Right cardiac atrium (tissue), 5 donors: ENCODE data around the gene TGM2. TPM values are rescaled to one million over a fixed set of nuclear protein-coding genes. Genes with fewer than 3 reads are reported as not detected.
"Not testable (repeated sequence)": the region's sequence is repeated elsewhere in the genome, so short reads cannot be mapped to it uniquely, and the experiment has no call there.

ENCODE experiments used
- ATAC-seq, 2 donors: fragments of 200-7000 bp; cut with Tn5 transposase; one replicate each; pipeline versions ENCODE4 v1.8.0 to v1.9.1; 2020; ENCODE audit warnings: moderate library complexity in 2 of 2, mild to moderate bottlenecking in 1 of 2
- DNase-seq, 3 donors: peaks; one replicate each; pipeline ENCODE4 v3.0.0-alpha.2; 2020
- H3K27ac ChIP-seq: one replicate; pipeline ENCODE4 v1.5.1; 2013; ENCODE audit warnings: mild to moderate bottlenecking, low read length, control low read depth, moderate library complexity
- H3K27me3 ChIP-seq: one replicate; pipeline ENCODE4 v1.6.1; 2013; ENCODE audit not compliant: control insufficient read depth, insufficient read depth
- H3K4me1 ChIP-seq: one replicate; pipeline ENCODE4 v1.6.1; 2013; ENCODE audit warnings: low read length; ENCODE audit not compliant: control insufficient read depth, insufficient read depth
- H3K4me3 ChIP-seq: one replicate; pipeline ENCODE4 v1.5.1; 2013; ENCODE audit warnings: low read length, control low read depth
- H3K9me3 ChIP-seq: one replicate; pipeline ENCODE4 v1.6.1; 2013; ENCODE audit warnings: low read length; ENCODE audit not compliant: control insufficient read depth
- WGBS: extraction: QIAGEN DNeasy Blood & Tissue Kit; methylation state at CpG from one replicate; pipeline ENCODE4 v1.1.7; 2013; 5-methylcytosine and 5-hydroxymethylcytosine counted together
- intact Hi-C, 4 donors: fragments of 100-400 bp; cut with DNase I; formaldehyde crosslinking; loops; one replicate each; pipeline versions ENCODE4 v1.11.0 to v1.14.0; 2022 to 2023
- polyA plus RNA-seq: library from polyadenylated mRNA; stranded (reverse); fragments of 200-250 nt; gene quantifications from one replicate; pipeline ENCODE4 v1.2.3, GENCODE V29; 2013
- total RNA-seq, 4 donors: library from RNA; stranded (reverse); fragmentation: NEBNext Ultra II Directional; extraction: Animal tissue kit (Norgen Biotek cat#: 25700); gene quantifications; one replicate each; pipeline ENCODE4 v1.2.1, GENCODE V29; 2021
- donor health status: healthy with polysubstance abuse.
- donor health status: DM: no; HTN: yes; CAD: no.
- donor health status: DM: no; HTN: no; CAD: no.
- donor health status: DM: no; HTN: yes; CAD: no; lungs with severe emphysema.
- donor health status: DM: yes; HTN: yes; CAD: no.

The TGM2 gene
- total and polyA plus RNA-seq, 5 donors, result 447 to 1,731 (median 1,246) TPM

- WGBS, result 81% methylated on average over 8 of the region's 8 CpGs
- intact Hi-C loops, result no loop called here
- H3K4me1 ChIP-seq, result peaks cover 31% of the 10 kb centered on the region
- no peak overlapping the region for H3K4me3 ChIP-seq
- H3K27ac ChIP-seq, result peak overlapping the region; percentile 31
- no peaks in the 10 kb centered on the region for H3K9me3 ChIP-seq
- ATAC-seq (no peak), DNase-seq (peak in 1 of 3 donors; percentile 7)
- no peaks in the 10 kb centered on the region for H3K27me3 ChIP-seq
These were observed 53.5 kb downstream of the TGM2 start for GRCh38 chr20:38111366-38112232.

GRCh38 chr20:38110525-38111178 lies 54.4 kb downstream of the TGM2 start:
- DNase-seq, result no peak
- ATAC-seq, result no peak
- peak overlapping the region; percentile 100 for H3K27ac ChIP-seq
- peaks cover 31% of the 10 kb centered on the region for H3K4me1 ChIP-seq
- intact Hi-C loops, result no loop called here
- WGBS, result 88% methylated on average over 8 of the region's 8 CpGs
- H3K9me3 ChIP-seq, result no peaks in the 10 kb centered on the region
- H3K4me3 ChIP-seq, result no peak overlapping the region
- H3K27me3 ChIP-seq, result no peaks in the 10 kb centered on the region

GRCh38 chr20:38109591-38110524 lies 55.2 kb downstream of the TGM2 start:
- Histone ChIP-seq H3K9me3 (no peaks in the 10 kb centered on the region), H3K4me3 (no peak overlapping the region), H3K4me1 (peaks cover 31% of the 10 kb centered on the region), H3K27ac (peak overlapping the region; percentile 100), H3K27me3 (no peaks in the 10 kb centered on the region)
- intact Hi-C loops, result no loop called here
- ATAC-seq (peak; percentile 91 to 92), DNase-seq (peak; percentile 87 to 89 (median 88))
- 33% methylated on average over 8 of the region's 8 CpGs for WGBS

GRCh38 chr20:38108986-38109541 lies 56.0 kb downstream of the TGM2 start:
- no peak overlapping the region for H3K4me3 ChIP-seq
- 57% methylated on average over 3 of the region's 3 CpGs for WGBS
- peak; percentile 77 to 92 (median 78) for DNase-seq
- peak overlapping the region; percentile 100 for H3K27ac ChIP-seq
- H3K27me3 ChIP-seq, result no peaks in the 10 kb centered on the region
- H3K4me1 ChIP-seq, result peaks cover 25% of the 10 kb centered on the region
- H3K9me3 ChIP-seq, result no peaks in the 10 kb centered on the region
- peak; percentile 63 to 65 for ATAC-seq
- intact Hi-C loops, result no loop called here

GRCh38 chr20:38108438-38108985 lies 56.6 kb downstream of the TGM2 start:
- peak overlapping the region; percentile 100 for H3K27ac ChIP-seq
- H3K4me3 ChIP-seq, result no peak overlapping the region
- 45% methylated on average over 4 of the region's 4 CpGs for WGBS
- peaks cover 22% of the 10 kb centered on the region for H3K4me1 ChIP-seq
- H3K27me3 ChIP-seq, result no peaks in the 10 kb centered on the region
- no peaks in the 10 kb centered on the region for H3K9me3 ChIP-seq
- intact Hi-C loops, result no loop called here
- DNase-seq (peak; percentile 73 to 86 (median 75)), ATAC-seq (peak; percentile 48)

- H3K27ac ChIP-seq, result peak overlapping the region; percentile 51
- H3K4me3 ChIP-seq, intact Hi-C loops, H3K9me3 ChIP-seq, H3K27me3 ChIP-seq, ATAC-seq: not testable (repeated sequence)
- WGBS, result 87% methylated on average over 7 of the region's 7 CpGs
- DNase-seq, result peak in 1 of 3 donors; percentile 55
- peaks cover 22% of the 10 kb centered on the region for H3K4me1 ChIP-seq
These were observed 57.2 kb downstream of the TGM2 start for GRCh38 chr20:38107916-38108315.

GRCh38 chr20:38107386-38107785 lies 57.7 kb downstream of the TGM2 start:
- DNase-seq, H3K4me3 ChIP-seq, H3K27ac ChIP-seq, intact Hi-C loops, H3K9me3 ChIP-seq, ATAC-seq, H3K27me3 ChIP-seq: not testable (repeated sequence)
- WGBS, result 90% methylated on average over 1 of the region's 1 CpG
- peaks cover 22% of the 10 kb centered on the region for H3K4me1 ChIP-seq

GRCh38 chr20:38106461-38106860 lies 58.6 kb downstream of the TGM2 start:
- DNase-seq, result no peak
- intact Hi-C loops, result no loop called here
- Histone ChIP-seq H3K27ac (no peak overlapping the region), H3K9me3 (no peaks in the 10 kb centered on the region), H3K4me3 (no peak overlapping the region), H3K4me1 (peaks cover 22% of the 10 kb centered on the region), H3K27me3 (no peaks in the 10 kb centered on the region)
- 84% methylated on average over 5 of the region's 5 CpGs for WGBS
- ATAC-seq, result no peak

- no peak overlapping the region for H3K4me3 ChIP-seq
- 54% methylated on average over 1 of the region's 1 CpG for WGBS
- H3K9me3 ChIP-seq, result no peaks in the 10 kb centered on the region
- H3K27me3 ChIP-seq, result no peaks in the 10 kb centered on the region
- no peak for ATAC-seq
- peaks cover 7% of the 10 kb centered on the region for H3K4me1 ChIP-seq
- intact Hi-C loops, result no loop called here
- H3K27ac ChIP-seq, result no peak overlapping the region
- DNase-seq, result no peak
These were observed 60.8 kb downstream of the TGM2 start for GRCh38 chr20:38104285-38104684.

- DNase-seq, H3K9me3 ChIP-seq, ATAC-seq, intact Hi-C loops, H3K4me3 ChIP-seq, H3K27me3 ChIP-seq, H3K27ac ChIP-seq, H3K4me1 ChIP-seq: not testable (repeated sequence)
- 91% methylated on average over 5 of the region's 5 CpGs for WGBS
These were observed 62.9 kb downstream of the TGM2 start for GRCh38 chr20:38102206-38102605.
